T-helper 2 cell treated with Interferon-gamma antibody and Interleukin-4, amounts not matched to agents 5 μg/mL and 100 μg/mL, for 36 hours (primary cell): Measurements from ENCODE around the gene MRPS24.
"Not testable (repeated sequence)": the region's sequence is repeated elsewhere in the genome, so short reads cannot be mapped to it uniquely, and the experiment has no call there.

Experiments
- DNase-seq: peaks from one replicate; pipeline ENCODE4 v3.0.0; 2021; ENCODE audit warnings: low spot score
- H3K27ac Mint-ChIP-seq: one replicate; pipeline ENCODE4 v1.8.0; 2021; ENCODE audit warnings: mild to moderate bottlenecking, mixed read lengths
- H3K27me3 Mint-ChIP-seq: one replicate; pipeline ENCODE4 v1.8.0; 2021; ENCODE audit warnings: low read depth, mixed read lengths
- H3K36me3 Mint-ChIP-seq: one replicate; pipeline ENCODE4 v1.8.0; 2021; ENCODE audit warnings: low read depth, mixed read lengths
- H3K4me1 Mint-ChIP-seq: one replicate; pipeline ENCODE4 v1.8.0; 2021; ENCODE audit warnings: low read depth, mixed read lengths
- H3K4me3 Mint-ChIP-seq: one replicate; pipeline ENCODE4 v1.8.0; 2022; ENCODE audit warnings: mild to moderate bottlenecking, moderate library complexity, mixed read lengths
- H3K9me3 Mint-ChIP-seq: one replicate; pipeline ENCODE4 v1.8.0; 2021; ENCODE audit warnings: mixed read lengths

Gene MRPS24

DNA sequence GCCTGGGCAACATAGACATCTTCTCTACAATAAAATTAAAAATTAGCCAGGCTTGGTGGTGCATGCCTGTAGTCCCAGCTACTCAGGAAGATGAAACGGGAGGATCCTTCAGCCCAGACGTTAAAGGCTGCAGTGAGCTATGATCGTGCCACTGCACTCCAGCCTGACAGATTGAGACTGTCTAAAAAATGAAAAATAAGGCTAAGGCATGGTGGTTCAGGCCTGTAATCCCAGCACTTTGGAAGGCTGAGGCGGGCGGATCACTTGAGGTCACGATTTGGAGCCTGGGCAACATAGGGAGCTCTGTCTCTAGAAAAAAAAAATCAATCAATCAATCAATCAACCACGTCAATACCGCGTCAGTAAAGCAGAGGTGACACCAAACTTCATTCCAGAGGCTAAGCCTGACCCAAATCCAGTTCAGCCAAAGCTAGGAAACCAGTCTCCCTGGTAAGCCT is 31.1 kb downstream of the MRPS24 start:
- Mint-ChIP-seq H3K27me3 (peaks cover 12% of the 10 kb centered on the region), H3K4me3 (no peak overlapping the region), H3K27ac (no peak overlapping the region), H3K36me3 (no peaks in the 10 kb centered on the region), H3K9me3 (no peaks in the 10 kb centered on the region), H3K4me1 (peaks cover 18% of the 10 kb centered on the region)
- no peak for DNase-seq

DNA sequence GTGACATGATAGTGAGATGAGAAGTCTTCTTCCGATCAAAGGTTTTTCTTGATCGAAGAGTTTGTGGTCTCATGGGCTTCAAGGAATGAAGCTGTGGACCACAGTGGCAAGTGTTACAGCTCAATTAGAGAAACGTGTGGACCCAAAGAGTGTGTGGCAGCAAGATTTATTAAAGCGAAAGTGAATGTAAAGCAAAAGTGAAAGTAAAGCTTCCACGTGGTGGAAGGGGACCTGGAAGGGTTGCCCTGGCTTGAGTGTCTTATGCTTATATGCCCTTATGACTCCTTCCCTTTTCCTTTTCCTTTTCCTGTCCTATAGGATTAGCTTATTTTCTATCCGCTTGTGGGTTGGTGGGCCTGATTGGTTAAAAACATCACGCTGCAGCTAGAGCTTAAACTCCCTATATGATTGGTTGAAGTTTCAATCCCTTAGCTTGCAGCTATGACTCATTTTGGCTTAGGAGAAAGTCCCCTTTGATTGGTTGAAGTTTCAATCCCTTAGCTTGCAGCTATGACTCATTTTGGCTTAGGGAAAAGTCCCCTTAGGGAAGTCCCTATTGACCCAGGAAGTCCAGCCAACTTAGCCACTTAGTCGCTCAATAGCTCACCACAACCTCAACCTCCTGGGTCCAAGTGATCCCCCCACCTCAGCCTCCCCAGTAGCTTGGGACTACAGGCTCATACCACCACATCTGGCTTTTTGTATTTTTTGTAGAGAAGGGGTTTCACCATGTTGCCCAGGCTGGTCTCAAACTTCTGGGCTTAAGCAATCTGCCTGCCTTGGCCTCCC is 34.7 kb downstream of the MRPS24 start:
- Mint-ChIP-seq H3K9me3 (peaks cover 20% of the 10 kb centered on the region), H3K27me3 (peaks cover 4% of the 10 kb centered on the region), H3K4me3 (peak overlapping the region; percentile 78), H3K4me1 (peaks cover 17% of the 10 kb centered on the region), H3K36me3 (peaks cover 2% of the 10 kb centered on the region), H3K27ac (peak overlapping the region; percentile 83)
- peak; percentile 52 for DNase-seq

DNA sequence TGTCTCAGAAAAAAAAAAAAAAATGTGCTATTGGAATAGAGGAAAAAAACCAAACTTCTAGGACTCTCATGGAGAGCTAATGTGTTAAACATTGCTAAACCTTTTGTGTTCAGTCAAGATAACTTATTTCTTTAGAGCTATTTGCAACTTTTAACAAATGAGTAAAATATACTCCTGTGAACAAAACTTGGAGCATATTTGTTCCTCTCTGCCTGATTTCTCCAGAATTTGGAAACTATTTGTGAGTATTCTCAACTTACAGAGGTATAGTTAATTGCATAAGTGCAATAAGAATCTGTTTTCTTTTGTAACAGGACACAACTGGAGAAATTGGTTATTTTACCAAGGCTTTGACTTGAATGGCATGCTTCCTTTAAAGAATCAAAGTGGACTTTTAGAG is 38.4 kb downstream of the MRPS24 start:
- H3K4me3 Mint-ChIP-seq, DNase-seq, H3K27ac Mint-ChIP-seq, H3K36me3 Mint-ChIP-seq: not testable (repeated sequence)
- Mint-ChIP-seq H3K9me3 (peaks cover 20% of the 10 kb centered on the region), H3K4me1 (peaks cover 13% of the 10 kb centered on the region), H3K27me3 (peaks cover 26% of the 10 kb centered on the region)

GRCh38 chr7:43825391-43825808 is 43.9 kb downstream of the MRPS24 start:
- Mint-ChIP-seq H3K4me3 (no peak overlapping the region), H3K9me3 (no peaks in the 10 kb centered on the region), H3K36me3 (no peaks in the 10 kb centered on the region), H3K27ac (no peak overlapping the region), H3K27me3 (peaks cover 57% of the 10 kb centered on the region), H3K4me1 (no peaks in the 10 kb centered on the region)
- DNase-seq, result no peak

- no peak for DNase-seq
Observed at GRCh38 chr7:43824963-43825362, 44.4 kb downstream of the MRPS24 start.

GRCh38 chr7:43824513-43824912 is 44.8 kb downstream of the MRPS24 start:
- H3K4me1 Mint-ChIP-seq, H3K27ac Mint-ChIP-seq, H3K4me3 Mint-ChIP-seq, DNase-seq, H3K36me3 Mint-ChIP-seq, H3K9me3 Mint-ChIP-seq: not testable (repeated sequence)
- H3K27me3 Mint-ChIP-seq, result peaks cover 65% of the 10 kb centered on the region

More at GRCh38 chr7:43824963-43825362, 44.4 kb downstream of the MRPS24 start:
- H3K36me3 Mint-ChIP-seq, result no peaks in the 10 kb centered on the region
- H3K4me3 Mint-ChIP-seq, result no peak overlapping the region
- no peak overlapping the region for H3K27ac Mint-ChIP-seq
- peaks cover 62% of the 10 kb centered on the region for H3K27me3 Mint-ChIP-seq
- no peaks in the 10 kb centered on the region for H3K9me3 Mint-ChIP-seq
- H3K4me1 Mint-ChIP-seq, result no peaks in the 10 kb centered on the region

DNA sequence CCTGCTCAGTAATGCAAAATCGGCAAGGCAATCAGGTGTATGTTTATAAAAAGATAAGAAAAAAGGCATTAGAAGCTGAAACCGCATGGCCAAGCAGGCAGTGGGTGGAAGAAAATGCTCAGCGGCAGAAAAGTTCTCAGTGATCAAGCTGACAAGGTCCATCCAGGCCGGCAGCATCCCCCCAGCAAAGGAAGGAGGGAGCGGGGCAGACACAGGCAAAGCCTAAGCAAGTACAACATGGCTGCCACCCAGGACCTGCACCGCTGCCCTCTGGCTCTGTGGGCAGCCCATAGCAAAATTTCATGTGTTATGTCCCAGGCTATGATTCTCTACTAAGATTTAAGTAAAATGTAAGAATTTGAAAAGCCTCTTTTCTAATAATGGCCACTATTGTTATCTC is 45.4 kb downstream of the MRPS24 start:
- no peak for DNase-seq
- Mint-ChIP-seq H3K9me3 (no peaks in the 10 kb centered on the region), H3K4me3 (no peak overlapping the region), H3K36me3 (no peaks in the 10 kb centered on the region), H3K27me3 (peaks cover 65% of the 10 kb centered on the region), H3K4me1 (no peaks in the 10 kb centered on the region), H3K27ac (no peak overlapping the region)

DNA sequence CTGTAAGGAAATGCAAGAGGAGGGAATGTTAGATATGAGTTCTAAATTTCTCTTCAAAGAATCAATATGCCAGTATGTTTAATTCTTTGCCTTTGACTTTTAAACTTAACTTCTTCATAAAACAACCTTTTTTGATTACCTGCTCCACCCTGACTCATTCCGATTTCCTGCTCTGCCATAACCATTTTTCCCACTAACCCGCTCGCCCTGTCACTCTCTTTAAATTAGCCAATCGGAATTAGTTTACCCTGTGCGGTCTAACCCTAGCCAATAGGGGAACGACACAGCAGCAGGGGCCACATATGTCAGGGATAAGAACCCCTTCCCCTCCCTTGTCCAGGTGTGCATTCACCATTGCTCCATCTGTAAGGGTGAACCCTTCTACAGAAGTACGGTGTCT is 45.9 kb downstream of the MRPS24 start:
- not testable (repeated sequence) for H3K4me1 Mint-ChIP-seq, H3K36me3 Mint-ChIP-seq, H3K27ac Mint-ChIP-seq, H3K9me3 Mint-ChIP-seq, H3K4me3 Mint-ChIP-seq, DNase-seq
- peaks cover 65% of the 10 kb centered on the region for H3K27me3 Mint-ChIP-seq
